Measurements from ENCODE around the gene OR2D3.
"Not testable (repeated sequence)": the region's sequence is repeated elsewhere in the genome, so short reads cannot be mapped to it uniquely, and the experiment has no call there.

OR2D3 gene

DNA sequence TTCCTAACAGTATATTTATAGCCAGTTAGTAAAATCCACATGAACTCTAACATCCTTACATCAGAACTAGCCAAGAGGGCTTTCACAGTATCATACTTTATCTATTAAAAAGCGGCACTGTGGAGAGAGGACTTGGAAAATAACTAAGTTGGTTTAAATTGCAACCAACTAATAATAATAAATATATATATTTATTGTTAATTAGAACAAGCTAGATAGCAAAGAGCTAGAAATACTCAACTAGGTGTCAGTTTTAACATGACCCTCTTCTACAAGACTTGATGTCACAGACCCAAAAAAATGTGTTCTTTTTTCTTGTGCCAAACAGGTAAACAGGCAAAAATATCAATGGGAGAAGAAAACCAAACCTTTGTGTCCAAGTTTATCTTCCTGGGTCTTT lies at the start of gene OR2D3:
Gene OR2D3, plus strand, starts transcription at position 301 of the 400 bp plus-strand sequence. Its CDS starts 0 bp downstream, at position 301.
- DNase-seq (ENCODE audit: low read depth): no peak

DNA sequence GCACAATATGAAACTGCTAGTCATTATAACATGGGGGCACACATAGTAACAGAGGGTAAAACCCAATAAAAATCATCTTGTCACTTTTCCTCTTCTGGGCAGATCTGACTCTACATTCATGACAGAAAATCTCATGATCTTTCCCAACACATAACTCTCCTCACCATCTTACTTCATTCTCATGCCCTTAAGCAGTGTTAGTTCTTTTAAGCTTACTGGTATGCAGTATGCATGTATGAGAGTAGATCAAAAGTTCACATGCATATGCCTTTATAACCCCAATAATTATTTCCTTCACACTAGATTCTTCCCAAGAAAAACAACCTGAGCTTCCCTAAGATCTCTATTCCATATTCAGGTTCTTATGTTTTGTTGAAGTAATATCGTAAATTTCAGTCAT lies 49.5 kb upstream of the OR2D3 start:
- DNase-seq (ENCODE audit: low read depth): no peak

GRCh38 chr11:6875761-6876160 lies 45.0 kb upstream of the OR2D3 start:
- DNase-seq (ENCODE audit: low read depth): no peak

- DNase-seq (ENCODE audit: low read depth): no peak
Measured at GRCh38 chr11:6876325-6876724, 44.5 kb upstream of the OR2D3 start, which contains the start of gene OR10A4. TSS of gene OR10A4 (plus strand) at chr11:6876625. CDS start at chr11:6876648, 23 bp downstream.

DNA sequence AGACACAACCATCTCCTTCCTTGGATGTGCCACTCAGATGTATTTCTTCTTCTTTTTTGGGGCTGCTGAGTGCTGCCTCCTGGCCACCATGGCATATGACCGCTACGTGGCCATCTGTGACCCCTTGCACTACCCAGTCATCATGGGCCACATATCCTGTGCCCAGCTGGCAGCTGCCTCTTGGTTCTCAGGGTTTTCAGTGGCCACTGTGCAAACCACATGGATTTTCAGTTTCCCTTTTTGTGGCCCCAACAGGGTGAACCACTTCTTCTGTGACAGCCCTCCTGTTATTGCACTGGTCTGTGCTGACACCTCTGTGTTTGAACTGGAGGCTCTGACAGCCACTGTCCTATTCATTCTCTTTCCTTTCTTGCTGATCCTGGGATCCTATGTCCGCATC lies 43.9 kb upstream of the OR2D3 start:
- no peak for DNase-seq (ENCODE audit: low read depth)

GRCh38 chr11:6882751-6883150 lies 38.1 kb upstream of the OR2D3 start:
- DNase-seq (ENCODE audit: low read depth): no peak

DNA sequence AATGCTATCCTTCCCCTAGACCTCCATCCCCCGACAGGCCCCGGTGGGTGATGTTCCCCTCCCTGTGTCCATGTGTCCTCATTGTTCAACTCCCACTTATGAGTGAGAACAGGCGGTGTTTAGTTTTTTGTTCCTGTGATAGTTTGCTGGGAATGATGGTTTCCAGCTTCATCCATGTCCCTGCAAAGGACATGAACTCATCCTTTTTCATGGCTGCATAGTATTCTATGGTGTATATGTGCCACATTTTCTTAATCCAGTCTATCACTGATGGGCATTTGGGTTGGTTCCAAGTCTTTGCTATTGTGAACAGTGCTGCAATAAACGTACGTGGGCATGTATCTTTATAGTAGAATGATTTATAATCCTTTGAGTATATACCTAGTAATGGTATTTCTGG lies 33.1 kb upstream of the OR2D3 start:
- not testable (repeated sequence) for DNase-seq (ENCODE audit: low read depth)

DNA sequence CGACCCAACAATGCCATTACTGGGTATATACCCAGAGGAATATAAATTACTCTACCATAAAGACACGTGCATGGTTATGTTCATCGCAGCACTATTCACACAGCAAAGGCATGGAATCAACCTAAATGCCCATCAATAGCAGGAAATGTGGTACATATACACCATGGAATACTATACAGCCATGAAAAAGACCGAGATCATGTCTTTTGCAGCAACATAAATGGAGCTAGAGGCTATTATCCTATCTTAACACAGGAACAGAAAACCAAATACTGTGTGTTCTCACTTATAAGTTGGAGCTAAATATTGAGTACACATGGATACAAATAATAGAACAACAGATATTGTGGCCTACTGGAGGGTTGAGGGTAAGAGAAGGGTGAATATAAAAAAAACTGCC lies 32.0 kb upstream of the OR2D3 start:
- no peak for DNase-seq (ENCODE audit: low read depth)

DNA sequence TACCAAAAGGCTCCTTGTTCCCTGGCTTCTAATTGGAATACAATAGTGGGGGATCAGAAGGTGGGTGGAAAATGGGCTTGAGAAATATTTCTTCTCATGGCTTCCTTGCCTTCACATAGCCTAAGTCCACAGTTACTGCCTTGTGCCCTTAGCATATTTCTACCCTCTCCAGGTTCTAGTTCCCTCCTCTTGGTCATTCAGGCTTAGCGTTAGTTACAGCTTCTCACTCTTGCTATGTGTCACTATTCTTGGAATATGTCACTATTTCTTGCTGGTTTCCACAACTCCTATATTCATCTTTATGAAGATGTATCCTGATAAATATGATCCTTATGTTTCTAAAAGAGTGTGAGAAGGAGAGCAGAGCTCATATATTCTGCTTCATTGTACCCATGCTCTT lies 31.0 kb upstream of the OR2D3 start:
- DNase-seq (ENCODE audit: low read depth): no peak

GRCh38 chr11:6892400-6892799 lies 28.4 kb upstream of the OR2D3 start, which contains the start of gene OR2D2:
TSS of gene OR2D2 (minus strand) at chr11:6892500. CDS start at chr11:6892500, 0 bp downstream.
- DNase-seq (ENCODE audit: low read depth): no peak

DNA sequence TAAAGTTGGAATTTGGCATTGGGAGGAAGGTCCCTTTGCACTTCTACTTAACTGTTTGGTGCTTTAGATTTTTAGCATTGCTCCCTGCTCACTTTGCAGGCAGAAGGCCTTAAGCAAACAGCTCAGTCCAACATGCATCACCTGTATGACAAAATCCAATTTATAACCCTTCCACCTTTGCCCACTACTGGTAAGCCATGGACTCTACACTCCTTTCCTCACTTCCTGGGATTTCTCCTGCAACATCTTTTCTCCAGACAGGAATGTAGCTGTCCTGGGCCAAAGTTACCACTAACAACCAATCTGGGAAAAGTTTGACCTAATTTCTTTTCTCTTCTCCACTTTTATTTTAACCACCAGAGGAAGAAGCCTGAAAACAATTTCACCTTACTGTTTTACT lies 26.7 kb upstream of the OR2D3 start:
- no peak for DNase-seq (ENCODE audit: low read depth)

GRCh38 chr11:6895010-6895409 lies 25.8 kb upstream of the OR2D3 start:
- DNase-seq (ENCODE audit: low read depth): no peak

DNA sequence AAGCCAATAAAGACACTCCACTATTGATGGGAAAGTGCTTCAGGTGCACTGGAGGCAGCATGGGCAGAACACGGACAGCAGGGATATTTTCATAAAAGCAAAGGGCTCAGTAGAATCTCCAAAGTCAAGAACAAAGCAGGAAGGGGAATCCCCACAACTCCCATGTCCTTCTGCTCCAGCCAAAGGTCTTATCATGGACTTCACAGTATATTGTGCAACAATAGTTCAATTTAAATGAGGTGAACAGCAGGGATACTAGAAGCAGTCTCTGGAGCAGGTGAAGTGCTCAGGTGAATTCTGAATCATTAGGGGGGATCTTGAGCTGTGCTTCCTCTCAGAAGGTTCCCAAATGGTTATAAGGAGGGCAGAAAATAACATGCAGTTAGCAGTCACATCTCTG lies 21.9 kb upstream of the OR2D3 start:
- DNase-seq (ENCODE audit: low read depth): no peak

- DNase-seq (ENCODE audit: low read depth): no peak
Measured at GRCh38 chr11:6900327-6900999, 20.3 kb upstream of the OR2D3 start.

GRCh38 chr11:6904804-6905203 lies 16.0 kb upstream of the OR2D3 start:
- not testable (repeated sequence) for DNase-seq (ENCODE audit: low read depth)

DNA sequence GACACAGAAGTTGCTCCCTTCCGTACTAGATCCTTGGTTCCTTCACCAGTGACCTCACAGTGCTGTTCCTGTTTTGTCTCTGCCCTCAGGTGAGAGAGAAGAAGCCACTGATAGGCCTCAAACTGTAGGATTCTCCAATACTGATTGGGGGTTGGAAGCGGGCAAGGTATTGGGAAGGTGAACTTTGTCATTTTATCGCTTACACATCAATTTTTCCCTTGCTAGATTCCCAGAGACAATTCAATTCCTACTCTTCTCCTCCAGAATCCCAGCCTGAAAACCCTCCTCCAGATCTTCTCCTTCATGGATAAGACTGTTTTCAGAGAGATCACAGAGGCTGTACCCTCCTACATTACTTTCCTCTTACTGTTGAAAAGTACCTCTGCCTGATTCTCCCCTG lies 9.4 kb upstream of the OR2D3 start:
- no peak for DNase-seq (ENCODE audit: low read depth)

DNA sequence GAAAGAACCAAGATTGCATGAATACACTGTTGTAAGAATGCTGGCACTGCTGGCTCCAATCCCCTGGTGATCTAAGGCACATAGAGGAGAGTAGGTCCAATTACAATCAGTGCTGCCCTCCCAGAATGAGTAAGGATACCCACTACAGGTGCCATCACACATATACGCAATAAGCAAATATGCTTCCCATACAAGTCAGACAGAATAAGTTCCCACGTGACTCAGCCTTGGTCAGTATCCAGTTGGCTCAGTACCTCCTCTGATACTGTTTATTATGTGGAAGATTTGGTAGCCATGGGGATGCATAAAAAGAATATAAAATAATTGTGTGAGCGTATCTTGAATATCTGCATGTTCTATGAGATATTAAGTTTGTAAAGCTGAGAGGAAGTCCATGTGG lies 8.9 kb upstream of the OR2D3 start:
- DNase-seq (ENCODE audit: low read depth): no peak

- no peak for DNase-seq (ENCODE audit: low read depth)
Measured at GRCh38 chr11:6919698-6920097, 1.1 kb upstream of the OR2D3 start.

GRCh38 chr11:6925007-6925577 lies 4.3 kb downstream of the OR2D3 start:
- no peak for DNase-seq (ENCODE audit: low read depth)

DNA sequence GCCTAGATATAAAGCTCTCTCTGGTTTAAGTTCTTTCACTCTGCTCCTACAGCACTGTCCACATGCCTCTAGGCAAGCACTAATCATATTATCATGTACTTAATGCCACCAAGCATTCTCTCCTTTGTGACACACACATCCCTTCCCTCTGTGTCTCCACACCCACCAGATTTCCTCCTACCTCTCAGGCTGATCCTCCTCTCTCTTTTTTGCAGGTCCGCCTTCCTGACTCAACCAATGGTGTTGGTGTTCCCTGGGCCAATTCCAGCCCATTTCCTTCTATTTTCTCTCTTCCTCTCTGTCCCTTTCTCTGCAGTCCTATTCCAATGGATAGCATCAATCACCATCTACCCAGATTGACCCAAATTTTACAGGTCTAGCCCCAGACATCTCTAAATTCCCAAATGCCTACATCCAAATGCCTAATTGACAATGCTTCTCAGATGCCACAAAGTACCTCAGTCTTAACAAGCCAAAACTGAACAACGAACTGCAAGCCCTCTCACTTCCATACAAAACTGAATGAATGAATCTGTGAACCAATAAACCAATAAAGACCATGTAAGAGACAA lies 4.9 kb downstream of the OR2D3 start:
- no peak for DNase-seq (ENCODE audit: low read depth)

DNA sequence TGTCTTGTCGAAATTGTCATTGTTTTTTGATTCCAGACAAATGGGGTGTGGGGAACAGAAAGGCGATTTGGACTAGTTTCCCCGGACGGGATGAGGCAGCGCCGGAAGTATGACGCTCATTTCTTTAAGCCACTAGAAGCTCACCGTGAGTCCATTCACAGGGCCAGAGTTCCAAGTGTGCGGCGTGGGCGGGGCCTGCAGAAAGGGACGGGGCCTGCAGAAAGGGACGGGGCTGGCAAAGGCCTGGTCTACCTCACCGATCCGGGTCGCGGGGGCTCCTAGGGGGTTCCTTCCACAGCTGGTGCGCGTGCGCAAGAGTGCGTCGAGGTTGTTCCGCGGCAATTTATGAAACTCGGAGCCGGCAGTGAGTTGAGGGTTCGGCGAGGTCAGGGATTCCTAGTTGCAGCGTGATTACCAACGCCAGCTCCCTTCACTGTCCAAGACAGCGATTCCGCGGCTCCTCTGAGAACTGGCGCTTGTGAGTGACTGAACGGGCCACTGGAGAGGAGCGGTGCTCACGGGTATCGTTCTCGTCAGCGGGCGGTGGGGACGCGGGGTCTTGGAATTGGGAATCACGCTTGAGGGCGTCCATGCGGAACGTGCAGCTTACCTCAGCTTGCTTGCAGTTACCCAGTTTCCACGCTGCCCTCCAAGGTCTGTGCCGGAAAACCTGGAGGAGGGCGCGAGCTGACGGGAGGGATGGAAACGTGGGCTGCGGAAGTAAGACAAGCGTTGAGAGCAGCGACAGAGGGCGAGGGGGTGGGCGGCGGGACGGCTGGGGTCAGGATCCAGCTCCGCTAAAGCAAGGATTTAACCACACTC lies 5.6 kb downstream of the OR2D3 start, which contains the start of gene ZNF215:
Gene ZNF215, plus strand, starts transcription at position 219 of the 822 bp plus-strand sequence. CDS start 5,847 bp downstream, outside the sequence.
- no peak for DNase-seq (ENCODE audit: low read depth)

DNA sequence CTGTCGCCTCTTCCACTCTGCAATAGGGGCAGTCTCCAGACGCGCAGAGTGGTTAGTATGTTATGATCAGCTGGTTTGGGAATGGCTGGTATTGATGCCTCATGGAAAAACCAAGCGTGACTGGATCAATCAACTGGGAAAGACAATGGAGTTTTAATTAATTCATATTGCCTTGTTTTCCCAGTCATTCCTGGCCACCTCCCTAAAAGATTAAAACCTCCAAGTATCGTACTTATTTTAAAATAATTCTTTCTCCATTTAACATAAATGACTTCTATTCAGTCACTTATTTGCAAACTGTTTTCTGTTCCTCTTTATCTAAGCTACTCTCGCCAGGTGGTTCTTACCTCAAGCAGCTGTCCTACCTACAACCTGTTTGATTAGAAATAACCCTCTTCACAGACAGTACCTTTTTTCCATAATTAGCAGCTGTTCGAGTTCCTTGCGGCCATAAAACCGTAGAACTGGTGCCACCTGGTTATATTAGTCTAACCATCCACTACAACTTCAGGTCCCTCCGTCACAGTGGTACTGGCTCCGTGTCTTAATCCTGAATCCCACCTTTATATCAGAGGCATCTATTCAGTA lies 6.3 kb downstream of the OR2D3 start:
- DNase-seq (ENCODE audit: low read depth): no peak

Data from activated T-cell treated with anti-CD3 and anti-CD28 coated beads for 1 hour (primary cell).